ENCODE measurements around the gene ADAMTS15.

The ADAMTS15 gene

GRCh38 chr11:130522284-130522961 is 74.0 kb downstream of the ADAMTS15 start:
- DNase-seq (no peak), ATAC-seq (replicated peaks) (no peak)
- peaks cover 0 to 4% of the 10 kb centered on the region in 2 donors for H3K9me3 Mint-ChIP-seq
- peaks cover 0 to 17% of the 10 kb centered on the region in 2 donors for H3K27me3 Mint-ChIP-seq
- peaks cover 0 to 1% of the 10 kb centered on the region in 2 donors for H3K36me3 Mint-ChIP-seq
- H3K4me3 Mint-ChIP-seq, result no peak overlapping the region
- H3K27ac Mint-ChIP-seq, result no peak overlapping the region
- H3K4me1 Mint-ChIP-seq, result no peaks in the 10 kb centered on the region

- Mint-ChIP-seq H3K9me3 (peaks cover 0 to 4% of the 10 kb centered on the region in 2 donors), H3K4me1 (no peaks in the 10 kb centered on the region), H3K4me3 (no peak overlapping the region), H3K27ac (no peak overlapping the region), H3K27me3 (peaks cover 0 to 19% of the 10 kb centered on the region in 2 donors), H3K36me3 (peaks cover 0 to 1% of the 10 kb centered on the region in 2 donors)
- ATAC-seq (replicated peaks), result no peak
- no peak for DNase-seq
Observed at GRCh38 chr11:130523166-130523565, 74.7 kb downstream of the ADAMTS15 start.

DNA sequence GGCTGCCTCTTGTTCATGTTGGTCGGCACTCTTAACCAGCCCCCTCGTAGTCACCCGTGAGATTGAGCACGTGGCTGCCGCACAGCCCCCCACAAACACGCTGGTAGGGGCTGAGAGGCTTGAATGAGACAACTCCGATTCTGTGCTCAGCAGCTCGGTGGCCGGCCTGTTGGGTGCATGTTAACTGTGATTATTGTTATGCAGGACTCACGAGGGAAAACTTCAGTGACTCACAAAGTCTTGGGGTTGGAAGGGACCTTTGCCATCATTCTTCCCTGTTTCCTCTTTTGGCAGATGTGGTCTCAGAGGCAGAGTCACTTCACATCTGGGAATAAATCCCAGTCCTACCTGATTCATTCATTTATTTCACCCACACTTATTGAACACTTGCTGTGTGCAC is 75.2 kb downstream of the ADAMTS15 start:
- ATAC-seq (replicated peaks) (no peak), DNase-seq (no peak)
- Mint-ChIP-seq H3K9me3 (peaks cover 0 to 4% of the 10 kb centered on the region in 2 donors), H3K36me3 (peaks cover 0 to 1% of the 10 kb centered on the region in 2 donors), H3K27me3 (peaks cover 0 to 22% of the 10 kb centered on the region in 2 donors), H3K27ac (no peak overlapping the region), H3K4me3 (no peak overlapping the region), H3K4me1 (no peaks in the 10 kb centered on the region)

DNA sequence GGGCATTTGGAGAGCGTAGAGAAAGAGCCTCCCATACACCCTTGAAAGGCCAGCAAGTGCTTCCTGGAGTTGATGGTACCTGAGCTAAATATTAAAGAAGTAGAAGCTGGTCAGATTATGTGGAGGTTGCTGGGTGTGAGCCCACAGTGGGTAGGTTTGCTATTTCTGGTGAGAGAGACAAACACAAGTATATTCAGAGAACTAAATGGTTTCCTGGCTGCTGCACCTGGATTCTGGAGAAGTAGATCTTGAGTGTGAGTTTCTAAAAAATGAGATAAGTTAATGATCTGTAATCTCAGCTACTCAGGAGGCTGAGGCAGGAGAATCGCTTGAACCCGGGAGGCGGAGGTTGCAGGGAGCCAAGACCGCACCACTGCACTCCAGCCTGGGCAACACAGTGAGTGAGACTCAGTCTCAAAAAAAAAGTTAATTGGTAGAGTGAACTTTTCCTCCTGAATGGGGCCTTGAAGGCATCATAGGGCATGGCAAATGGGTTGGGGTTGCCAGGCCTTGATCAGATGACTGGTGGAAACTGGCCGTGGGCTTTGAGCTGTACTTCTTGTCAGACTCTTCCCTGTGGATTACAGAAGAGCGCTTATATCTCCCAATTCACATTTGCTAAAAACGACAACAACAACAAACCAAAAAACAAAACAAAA is 75.8 kb downstream of the ADAMTS15 start:
- peaks cover 0 to 1% of the 10 kb centered on the region in 2 donors for H3K36me3 Mint-ChIP-seq
- no peak for DNase-seq
- peaks cover 0 to 22% of the 10 kb centered on the region in 2 donors for H3K27me3 Mint-ChIP-seq
- H3K4me3 Mint-ChIP-seq, result no peak overlapping the region
- H3K9me3 Mint-ChIP-seq, result peaks cover 0 to 4% of the 10 kb centered on the region in 2 donors
- no peak for ATAC-seq (replicated peaks)
- no peaks in the 10 kb centered on the region for H3K4me1 Mint-ChIP-seq
- H3K27ac Mint-ChIP-seq, result no peak overlapping the region

- Mint-ChIP-seq H3K4me1 (no peaks in the 10 kb centered on the region), H3K4me3 (no peak overlapping the region), H3K9me3 (peaks cover 0 to 3% of the 10 kb centered on the region in 2 donors), H3K27me3 (peaks cover 0 to 14% of the 10 kb centered on the region in 2 donors), H3K27ac (no peak overlapping the region), H3K36me3 (peaks cover 0 to 1% of the 10 kb centered on the region in 2 donors)
- no peak for ATAC-seq (replicated peaks)
- no peak for DNase-seq
Observed at GRCh38 chr11:130525307-130525706, 76.9 kb downstream of the ADAMTS15 start.

Data from stimulated activated naive B cell treated with anti-CD40 and anti-IgM and Interleukin-4, amounts not matched to agents 10 μg/mL and 1 μg/mL and 100 μg/mL, for 72 hours (primary cell).